ENCODE data around the gene SEMA5B.
A peak's percentile ranks its signal among the peaks of the same experiment; 100 is the strongest.

Gene SEMA5B

GRCh38 chr3:122924056-122924455 is 103.5 kb downstream of the SEMA5B start:
- no peak for DNase-seq (ENCODE audit: low spot score)
- no peak overlapping the region for H3K4me3 ChIP-seq
- no peak overlapping the region for H3K27ac ChIP-seq
- TF ChIP-seq CTCF (IDR thresholded peaks at IDR 0.05) = no peak

- Histone ChIP-seq H3K27ac (no peak overlapping the region), H3K4me3 (no peak overlapping the region)
- no peak for DNase-seq (ENCODE audit: low spot score)
- no peak for TF ChIP-seq CTCF (IDR thresholded peaks at IDR 0.05)
Measured at GRCh38 chr3:122923611-122924010, 104.0 kb downstream of the SEMA5B start.

GRCh38 chr3:122921791-122922651 is 105.5 kb downstream of the SEMA5B start:
- no peak for TF ChIP-seq CTCF (IDR thresholded peaks at IDR 0.05)
- no peak overlapping the region for H3K27ac ChIP-seq
- H3K4me3 ChIP-seq = peak overlapping the region; percentile 1
- DNase-seq (ENCODE audit: low spot score) = no peak

GRCh38 chr3:122920986-122921385 is 106.6 kb downstream of the SEMA5B start:
- no peak overlapping the region for H3K27ac ChIP-seq
- peak; percentile 16 for DNase-seq (ENCODE audit: low spot score)
- H3K4me3 ChIP-seq = no peak overlapping the region
- no peak for TF ChIP-seq CTCF (IDR thresholded peaks at IDR 0.05)

GRCh38 chr3:122919291-122919610 is 108.3 kb downstream of the SEMA5B start:
- DNase-seq (ENCODE audit: low spot score) = peak; percentile 65
- H3K27ac ChIP-seq = no peak overlapping the region
- H3K4me3 ChIP-seq = no peak overlapping the region
- no peak for TF ChIP-seq CTCF (IDR thresholded peaks at IDR 0.05)

GRCh38 chr3:122918576-122919290 is 108.8 kb downstream of the SEMA5B start:
- no peak overlapping the region for H3K4me3 ChIP-seq
- H3K27ac ChIP-seq = no peak overlapping the region
- peak; percentile 62 for DNase-seq (ENCODE audit: low spot score)
- TF ChIP-seq CTCF (IDR thresholded peaks at IDR 0.05) = no peak

GRCh38 chr3:122917412-122917811 is 110.2 kb downstream of the SEMA5B start:
- DNase-seq (ENCODE audit: low spot score) = no peak
- no peak for TF ChIP-seq CTCF (IDR thresholded peaks at IDR 0.05)
- H3K4me3 ChIP-seq = no peak overlapping the region
- no peak overlapping the region for H3K27ac ChIP-seq

Data from coronary artery (tissue), 2 donors.